Ramos (cell line): ENCODE measurements around the gene ADAMTS12.

Source experiments
- in situ Hi-C: fragments of 300-500 bp; cut with MboI; formaldehyde crosslinking; loops from one replicate; pipeline ENCODE4 v1.14.3; 2022; ENCODE audit warnings: low sequenced_read_pairs; ENCODE audit not compliant: unreplicated experiment

The ADAMTS12 gene

DNA sequence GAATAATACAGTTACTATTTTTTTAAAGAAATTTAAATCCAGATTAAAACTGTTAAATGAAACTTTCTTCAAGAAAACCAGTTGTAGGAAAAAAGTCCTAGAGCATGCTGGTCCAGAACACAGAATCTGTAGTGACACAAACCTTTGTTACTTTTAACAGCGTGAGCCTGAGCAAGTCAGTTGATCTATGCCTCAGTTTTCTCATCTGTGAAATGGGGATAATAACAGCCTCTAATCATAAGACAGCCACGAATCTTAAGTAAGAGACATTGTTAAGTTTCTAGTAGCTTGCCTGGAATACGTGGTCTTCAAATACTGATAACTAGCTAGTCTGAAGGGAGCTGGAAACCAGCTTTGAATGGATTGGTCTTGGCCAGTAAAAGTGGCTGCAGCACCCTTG is 158.6 kb downstream of the ADAMTS12 start:
- in situ Hi-C loops, result no loop called here

DNA sequence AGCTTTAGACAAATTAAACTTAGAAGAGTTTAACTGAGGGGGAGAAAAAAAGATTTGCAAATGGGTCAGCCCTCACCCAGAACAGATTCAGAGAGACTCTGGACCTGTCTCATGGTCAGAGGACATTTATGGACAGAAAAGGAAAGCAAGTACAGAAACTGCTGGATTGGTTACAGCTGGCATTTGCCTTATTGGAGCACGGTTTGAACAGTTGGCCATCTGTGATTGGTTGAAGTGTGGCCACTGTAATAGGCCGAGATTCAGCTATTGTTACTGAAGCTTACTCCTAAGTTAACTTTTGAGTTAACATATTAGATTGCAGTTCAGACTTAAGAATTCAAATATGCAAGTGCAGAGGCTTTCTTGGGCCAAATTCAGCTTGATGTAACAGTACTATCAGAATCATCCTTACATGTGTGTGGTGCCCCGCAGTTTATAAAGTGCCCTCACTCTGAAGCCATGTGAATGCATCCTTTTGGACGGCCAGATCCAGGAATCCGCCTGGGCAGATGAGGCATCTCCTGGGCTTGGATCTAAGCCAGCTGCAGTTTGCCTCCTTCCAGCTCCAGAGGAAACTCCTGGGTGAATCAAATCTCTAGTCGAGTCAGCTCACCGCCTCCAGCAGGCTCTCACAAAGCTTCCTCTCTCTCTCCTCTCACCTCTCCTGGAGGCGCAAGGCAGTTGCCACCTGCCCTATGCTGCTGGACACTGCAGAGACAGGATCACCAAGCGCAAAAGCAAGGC is 165.2 kb downstream of the ADAMTS12 start:
- in situ Hi-C loops, result no loop called here

DNA sequence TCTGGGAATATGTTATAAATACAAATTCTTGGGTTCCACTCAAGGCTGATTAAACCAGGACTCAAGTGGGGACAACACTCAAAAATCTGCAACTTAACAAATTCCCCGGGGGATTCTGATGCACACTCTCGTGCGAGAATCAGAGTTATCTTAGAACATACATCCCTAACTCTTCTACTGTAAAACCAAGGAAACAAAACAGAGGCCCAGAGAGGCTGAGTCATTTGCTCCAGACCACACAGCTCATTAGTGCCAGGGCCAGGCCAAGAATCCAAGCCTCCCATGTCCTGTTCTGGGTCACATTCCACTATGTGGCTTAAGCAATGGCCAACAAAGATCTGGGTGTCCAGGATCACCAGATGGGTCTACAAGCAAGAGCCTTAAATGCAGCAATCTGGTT is 166.0 kb downstream of the ADAMTS12 start:
- in situ Hi-C loops, result no loop called here

DNA sequence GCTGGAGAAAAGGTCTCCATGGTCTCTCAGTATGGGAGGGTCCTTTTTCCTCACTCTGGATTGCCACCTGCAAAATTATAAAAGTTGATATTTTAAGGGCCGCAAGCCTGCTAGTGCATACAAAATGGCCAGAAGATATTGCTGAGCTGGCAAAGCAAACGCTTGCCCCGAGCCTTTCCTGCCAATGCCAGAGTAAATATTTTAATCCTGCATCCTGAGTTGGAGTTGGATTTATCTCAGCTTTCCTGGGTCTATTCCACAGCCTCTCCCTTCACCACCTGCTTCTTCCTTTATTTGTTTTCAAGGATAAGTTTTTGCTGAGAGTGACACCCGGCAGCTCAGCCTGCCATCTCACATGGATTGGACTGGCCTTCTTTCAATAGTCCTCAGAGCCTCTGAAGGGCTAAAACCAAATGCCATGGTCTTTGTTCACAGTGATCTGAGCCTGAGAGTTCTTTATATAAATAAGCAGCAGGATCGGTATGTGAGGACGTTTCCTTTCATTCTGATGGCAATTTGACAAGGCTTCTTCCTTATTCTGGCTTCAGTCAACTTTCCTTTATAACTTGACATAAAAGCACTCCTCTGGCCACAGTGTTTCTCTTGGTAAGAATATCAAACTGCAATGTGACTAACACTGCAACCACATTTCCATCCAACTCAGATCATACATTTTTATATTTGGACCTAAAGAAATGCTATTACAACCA is 170.1 kb downstream of the ADAMTS12 start:
- in situ Hi-C loops, result no loop called here

DNA sequence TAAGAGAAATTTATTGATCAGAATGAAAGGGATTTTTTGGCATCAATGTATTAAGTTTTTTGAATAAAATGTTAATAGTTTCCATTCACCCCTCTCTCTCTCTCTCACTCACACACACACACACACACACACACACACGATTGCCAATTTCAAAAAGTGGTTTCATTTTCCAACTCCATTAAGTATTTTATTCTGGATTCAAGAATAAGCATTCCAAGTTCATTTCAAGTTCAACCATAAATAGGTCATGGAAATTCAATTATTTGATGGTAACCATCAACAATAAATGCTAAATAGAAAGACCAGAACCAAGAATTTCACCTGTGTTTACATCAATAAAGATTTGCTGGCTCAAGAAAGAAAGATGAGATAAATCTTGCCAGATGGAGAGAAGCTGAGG is 171.6 kb downstream of the ADAMTS12 start:
- in situ Hi-C loops, result no loop called here

DNA sequence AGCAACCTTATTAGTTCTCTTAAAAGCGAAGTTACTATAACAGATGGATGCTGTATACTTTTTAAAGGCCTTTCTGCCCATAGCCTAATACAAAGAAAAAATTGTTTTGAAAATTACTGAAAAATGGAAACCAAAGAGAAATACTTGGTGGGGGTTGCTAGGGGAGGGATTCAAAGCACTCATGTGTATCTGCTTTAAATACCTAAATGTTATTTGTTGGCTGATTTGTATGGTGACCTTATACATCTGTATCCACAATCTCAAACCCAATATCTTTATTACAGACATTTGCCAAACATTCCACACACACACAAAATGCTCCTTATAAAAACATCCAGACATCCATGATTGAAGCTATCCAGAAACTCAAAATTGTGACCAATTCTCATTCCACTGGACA is 172.0 kb downstream of the ADAMTS12 start:
- in situ Hi-C loops, result no loop called here

DNA sequence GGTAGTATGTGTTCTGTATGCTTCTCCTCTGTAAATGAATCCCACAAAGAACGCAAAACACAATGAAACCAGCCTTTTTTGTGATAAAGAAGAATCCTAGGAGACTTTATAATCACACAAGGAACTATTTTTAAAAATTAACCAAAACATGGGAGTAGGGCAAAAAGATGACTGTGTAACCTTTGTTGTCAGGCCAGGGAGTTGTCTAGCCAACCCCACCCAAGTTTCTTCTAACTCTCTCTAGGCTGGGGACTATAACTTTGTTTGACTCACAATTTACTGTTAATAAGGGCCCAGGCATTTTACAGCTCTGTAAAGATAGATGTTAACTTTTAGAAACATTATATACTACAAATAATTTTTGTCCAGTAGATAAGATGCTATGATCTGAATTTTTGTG is 176.1 kb downstream of the ADAMTS12 start:
- in situ Hi-C loops, result no loop called here

DNA sequence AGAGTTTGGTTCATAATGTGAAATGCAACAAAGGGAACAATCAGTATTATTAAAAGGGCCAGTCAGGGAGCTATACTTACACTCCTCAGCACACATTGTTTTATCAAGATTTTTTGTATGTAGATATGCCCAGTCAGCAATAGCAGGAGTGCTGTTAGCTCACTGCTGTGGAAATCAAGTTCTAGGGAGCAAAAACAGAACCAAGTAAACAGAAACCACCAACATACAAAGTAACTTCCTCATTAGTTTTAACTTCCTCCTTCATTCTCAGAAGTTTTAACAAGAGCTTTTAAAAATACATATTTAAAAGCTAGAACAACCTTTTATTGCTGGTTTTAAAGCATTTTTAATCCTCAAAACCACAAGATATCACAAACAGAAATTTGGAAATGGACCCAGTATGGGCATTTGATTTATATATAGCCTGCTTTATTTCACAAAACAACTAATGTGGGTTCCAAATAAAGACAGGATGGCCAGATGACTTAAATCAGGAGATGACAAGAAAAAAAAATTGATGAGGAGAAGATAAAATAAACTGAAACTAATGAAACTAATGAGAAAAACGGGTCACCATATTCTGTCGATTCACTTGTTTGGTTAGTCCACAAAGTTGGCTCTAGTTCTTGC is 178.5 kb downstream of the ADAMTS12 start:
- in situ Hi-C loops, result no loop called here

DNA sequence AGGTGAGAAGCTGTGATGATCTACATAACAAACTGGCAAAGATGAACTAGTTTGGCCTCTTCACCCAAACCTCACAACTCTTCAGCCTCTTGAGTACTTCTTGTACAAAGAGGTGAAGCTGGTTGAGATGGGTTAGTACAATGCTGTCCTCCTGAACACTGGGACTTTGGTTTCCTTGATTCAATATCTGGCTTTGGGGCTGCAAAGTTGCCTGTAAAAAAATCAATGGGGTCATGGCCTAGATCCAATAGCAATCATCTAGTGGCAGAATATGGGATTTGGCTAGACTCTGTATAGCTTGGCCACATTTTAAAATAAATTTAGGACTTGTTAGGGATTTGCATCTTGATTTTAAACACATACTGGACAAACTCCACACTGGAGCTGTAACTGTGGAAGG is 179.1 kb downstream of the ADAMTS12 start:
- in situ Hi-C loops, result no loop called here

DNA sequence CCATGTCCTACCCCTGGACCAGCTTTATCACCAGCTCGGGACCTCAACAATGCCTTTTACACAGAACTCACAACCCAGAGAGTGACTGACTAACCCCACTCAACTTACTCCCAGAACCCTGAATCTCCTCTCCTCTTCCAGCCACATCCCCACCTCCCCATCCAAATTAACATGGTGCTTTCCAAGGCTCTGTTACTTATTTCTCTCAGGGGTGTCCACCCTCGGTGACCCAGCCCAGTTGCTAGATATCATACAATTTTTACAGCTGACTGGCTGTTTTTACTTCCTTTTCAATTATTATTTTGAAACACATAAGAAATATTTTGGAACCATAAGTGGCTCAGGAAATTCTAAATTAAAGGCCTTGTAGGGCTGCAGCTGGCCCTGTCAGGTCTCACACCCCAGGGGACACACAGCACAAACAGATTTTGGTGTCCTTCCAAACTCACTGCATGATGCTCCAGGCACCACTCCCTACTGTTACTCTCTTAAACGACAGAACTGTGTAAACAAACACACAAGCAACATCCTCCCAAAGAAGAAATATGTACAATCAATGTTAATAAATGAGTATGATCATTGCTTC is 180.6 kb downstream of the ADAMTS12 start:
- in situ Hi-C loops, result no loop called here

DNA sequence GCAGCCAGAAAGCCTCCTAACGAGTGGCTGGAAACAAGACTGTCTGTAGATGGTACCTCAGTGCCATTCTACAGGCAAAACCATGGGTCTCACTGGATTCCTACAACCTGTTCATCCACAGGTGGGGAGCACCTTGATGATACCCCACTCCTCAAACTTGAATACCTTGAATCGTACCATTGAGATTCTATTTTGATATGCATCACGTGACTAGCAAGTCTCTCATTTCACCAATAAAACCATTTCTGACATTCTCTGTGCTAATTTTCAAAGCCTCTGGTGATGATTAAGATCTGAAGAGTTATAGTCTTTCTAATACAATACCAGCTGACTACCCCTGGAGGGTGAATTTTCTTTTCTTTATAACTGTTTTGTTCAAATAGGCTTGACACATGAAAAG is 188.9 kb downstream of the ADAMTS12 start:
- in situ Hi-C loops, result no loop called here

DNA sequence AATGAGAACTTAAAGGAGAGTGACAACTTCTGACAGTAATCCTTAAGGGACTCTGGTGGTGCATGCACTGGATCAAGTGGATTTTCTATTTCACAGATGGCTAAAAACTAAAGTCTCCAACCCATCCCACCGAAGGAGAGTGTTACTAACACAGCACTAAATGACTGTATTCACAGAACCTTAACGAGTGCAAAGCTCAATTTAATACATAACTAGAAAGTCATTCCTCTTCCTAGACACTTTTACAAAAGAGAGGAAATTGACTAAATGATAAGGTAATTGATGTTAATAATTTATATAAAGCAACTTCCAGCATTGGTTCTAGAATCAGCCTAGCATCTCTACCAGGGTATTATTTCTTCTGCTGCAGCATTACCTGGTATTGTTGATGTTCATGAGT is 189.8 kb downstream of the ADAMTS12 start:
- in situ Hi-C loops, result no loop called here

DNA sequence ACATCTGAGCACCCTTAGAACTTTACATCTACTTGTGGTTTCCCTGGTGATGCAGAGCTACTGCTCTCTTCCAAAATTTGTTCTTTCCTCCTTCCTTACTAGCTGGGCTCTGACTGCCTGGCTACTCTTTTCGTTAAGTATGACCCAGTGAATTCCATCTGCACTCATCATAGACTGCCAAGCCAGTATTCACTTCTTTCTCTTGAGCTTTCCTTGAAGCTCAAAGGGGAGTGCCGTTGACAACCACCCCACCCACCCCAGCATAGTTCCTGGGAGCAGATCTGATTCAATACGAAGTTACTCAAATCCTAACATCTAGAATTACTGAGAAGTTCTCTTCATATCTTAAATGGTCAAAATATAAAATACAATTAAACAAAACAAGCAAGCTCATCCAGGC is 190.5 kb downstream of the ADAMTS12 start:
- in situ Hi-C loops, result no loop called here

DNA sequence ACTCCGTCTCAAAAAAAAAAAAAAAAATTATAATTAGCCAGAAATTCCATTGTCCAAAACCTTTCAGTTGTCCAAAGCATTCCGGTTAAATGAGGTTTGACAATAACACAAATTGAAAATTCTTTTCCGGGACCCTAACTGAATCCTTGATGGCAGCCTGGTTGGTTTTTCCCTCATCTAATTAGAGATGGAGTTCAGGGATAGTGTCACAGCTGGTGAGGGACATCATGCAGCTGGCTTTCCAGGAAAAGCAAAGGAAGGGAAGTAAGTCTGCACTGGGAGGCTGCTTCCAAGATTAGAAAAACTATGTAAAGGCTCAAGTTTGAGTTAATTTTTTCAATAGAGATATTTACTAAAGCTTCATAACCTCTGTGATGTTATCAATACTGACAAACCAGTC is 195.4 kb downstream of the ADAMTS12 start:
- in situ Hi-C loops, result no loop called here

DNA sequence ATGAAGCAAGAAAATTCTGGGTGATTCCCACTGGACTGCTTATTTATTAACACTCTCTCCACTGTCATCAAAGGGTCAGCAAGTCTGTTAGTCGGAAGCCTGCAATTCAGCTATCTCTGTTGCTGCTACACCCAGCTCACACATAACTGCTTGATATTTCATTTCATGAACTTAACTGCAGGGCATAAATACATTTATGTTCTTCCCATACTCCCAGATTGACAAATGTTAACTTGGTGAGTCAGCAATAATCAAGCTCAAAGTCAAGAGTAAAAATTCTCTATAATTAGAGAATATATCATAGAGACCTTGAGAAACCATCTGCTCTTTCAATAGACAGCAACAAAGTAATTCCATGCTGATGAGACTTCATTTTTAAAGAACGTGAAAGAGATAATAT is 198.8 kb downstream of the ADAMTS12 start:
- in situ Hi-C loops, result no loop called here

DNA sequence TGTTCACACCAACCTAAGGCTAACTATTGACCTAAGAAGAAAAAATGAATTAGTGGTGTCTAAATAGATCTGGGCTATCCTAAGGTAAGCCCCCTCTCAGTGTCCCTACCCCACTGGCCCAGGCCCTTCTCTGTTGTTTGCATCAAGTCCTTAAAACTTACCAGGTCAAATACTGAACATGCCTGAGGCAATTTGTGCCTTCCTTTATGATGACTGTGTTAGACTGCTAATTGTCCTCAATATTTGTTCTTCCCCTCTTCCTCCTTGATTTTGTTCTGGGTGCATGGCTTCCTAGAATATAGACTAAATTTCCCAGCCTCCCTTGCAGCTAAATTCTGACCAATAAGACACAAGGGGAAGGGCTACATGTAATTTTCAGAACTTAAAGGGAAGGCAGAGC is 199.9 kb downstream of the ADAMTS12 start:
- in situ Hi-C loops, result no loop called here

DNA sequence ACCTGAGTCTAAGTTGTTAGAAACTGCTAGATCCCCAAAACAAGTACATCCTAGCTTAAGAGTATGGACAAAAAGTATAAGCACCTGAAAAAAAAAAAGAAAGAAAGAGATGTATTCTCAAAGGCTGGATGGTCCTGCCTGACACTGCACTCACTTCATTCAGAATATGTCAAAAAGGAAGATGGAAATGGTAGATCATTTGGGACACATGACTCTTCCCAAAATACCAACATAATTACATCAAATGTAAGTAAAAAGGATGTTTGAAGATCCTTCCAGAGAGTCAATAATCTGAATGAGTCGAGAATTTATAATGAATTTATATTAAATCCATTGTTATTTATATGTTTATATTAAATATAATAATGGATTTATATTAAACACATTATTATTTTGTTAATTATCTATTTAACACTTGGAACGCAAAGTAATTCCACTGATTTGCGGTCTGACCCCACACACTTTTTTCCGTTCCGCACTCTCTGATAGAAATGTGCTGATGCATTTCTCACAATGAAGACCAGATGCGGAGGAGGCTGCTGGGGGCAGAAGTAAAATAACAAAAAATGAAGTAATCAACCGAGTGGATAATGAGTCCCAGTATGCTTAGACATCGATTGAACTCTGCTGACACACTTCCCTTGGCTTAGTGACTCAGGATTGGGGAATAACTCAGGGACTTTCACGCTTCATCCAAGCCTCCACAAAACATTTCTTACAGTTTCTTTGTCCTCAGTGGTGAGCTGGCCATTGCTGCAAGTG is 201.2 kb downstream of the ADAMTS12 start:
- in situ Hi-C loops, result no loop called here

DNA sequence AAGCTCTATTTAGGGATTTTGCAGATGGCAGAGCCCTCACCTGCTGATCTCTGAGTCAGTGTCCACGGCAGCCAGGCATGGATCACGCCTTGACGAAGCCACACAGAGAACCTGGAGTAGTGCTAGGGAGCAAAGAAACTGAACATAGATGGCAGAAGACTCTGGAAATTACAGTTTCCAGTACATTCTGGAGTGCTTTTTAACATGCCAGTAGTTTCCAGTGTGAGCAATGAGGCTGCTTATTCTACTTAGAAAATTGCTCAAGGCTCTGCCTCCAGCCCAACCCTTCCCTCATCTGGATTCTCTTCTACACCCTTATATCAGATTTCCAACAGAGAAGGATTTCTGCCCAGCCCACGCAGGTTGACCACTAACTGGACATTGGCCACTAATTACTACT is 203.3 kb downstream of the ADAMTS12 start:
- in situ Hi-C loops, result no loop called here

DNA sequence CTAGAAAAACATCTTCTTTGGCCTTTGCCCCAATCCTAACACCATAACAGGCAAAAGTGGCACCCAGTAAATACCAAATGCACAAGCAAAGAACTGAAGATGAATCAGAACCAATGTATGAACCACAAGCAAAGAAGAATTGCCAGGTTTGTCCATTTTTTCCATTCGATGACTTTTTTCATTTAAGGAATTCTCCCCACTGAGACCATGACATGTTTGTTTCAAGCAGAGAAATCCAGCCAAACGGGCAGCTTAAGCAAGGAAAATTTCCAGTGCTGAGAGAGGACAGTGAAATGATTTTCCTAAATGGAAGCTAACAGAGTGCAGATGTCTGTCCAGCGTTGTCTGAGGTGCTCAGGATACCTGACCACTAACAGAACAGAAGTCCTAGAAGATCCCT is 203.7 kb downstream of the ADAMTS12 start:
- in situ Hi-C loops, result no loop called here
